GM21576 (cell line): ENCODE measurements around the gene SHPK.
A peak's percentile ranks its signal among the peaks of the same experiment; 100 is the strongest.

Experiments used
- ATAC-seq: cut with Tn5 transposase; IDR thresholded peaks from one replicate; pipeline ENCODE4 v1.9.1; 2021; ENCODE audit warnings: mild to moderate bottlenecking, moderate library complexity; ENCODE audit not compliant: unreplicated experiment

The SHPK gene

DNA sequence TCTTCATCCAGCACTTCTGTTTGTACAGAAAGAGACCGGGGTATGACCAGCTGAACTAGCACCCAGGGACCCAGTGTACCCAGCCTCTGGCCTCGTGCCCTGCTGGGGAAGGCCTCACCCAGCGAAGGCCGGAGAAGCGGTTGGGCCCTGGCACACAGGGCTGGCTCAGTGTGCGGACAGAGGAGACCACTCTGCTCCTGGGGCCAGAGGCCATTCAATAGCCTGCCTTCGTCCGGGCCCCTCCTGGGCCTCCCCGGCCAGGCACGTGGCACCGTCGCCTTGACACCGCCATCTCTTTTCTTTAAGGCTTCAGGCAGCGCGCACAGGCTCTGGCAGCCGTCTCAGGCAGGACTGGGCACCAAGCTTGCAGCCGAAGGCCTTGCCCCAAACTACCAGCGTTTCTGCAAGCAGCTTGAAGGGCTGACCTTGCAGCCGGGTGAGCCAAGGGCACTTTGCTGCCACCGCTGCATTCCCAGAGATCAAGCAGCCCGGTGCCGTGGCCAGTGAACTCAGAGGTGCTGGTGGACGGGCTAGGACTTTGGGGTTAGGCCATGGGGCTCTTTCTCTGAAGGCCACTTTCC is 24.4 kb upstream of the SHPK start:
- ATAC-seq: no peak

DNA sequence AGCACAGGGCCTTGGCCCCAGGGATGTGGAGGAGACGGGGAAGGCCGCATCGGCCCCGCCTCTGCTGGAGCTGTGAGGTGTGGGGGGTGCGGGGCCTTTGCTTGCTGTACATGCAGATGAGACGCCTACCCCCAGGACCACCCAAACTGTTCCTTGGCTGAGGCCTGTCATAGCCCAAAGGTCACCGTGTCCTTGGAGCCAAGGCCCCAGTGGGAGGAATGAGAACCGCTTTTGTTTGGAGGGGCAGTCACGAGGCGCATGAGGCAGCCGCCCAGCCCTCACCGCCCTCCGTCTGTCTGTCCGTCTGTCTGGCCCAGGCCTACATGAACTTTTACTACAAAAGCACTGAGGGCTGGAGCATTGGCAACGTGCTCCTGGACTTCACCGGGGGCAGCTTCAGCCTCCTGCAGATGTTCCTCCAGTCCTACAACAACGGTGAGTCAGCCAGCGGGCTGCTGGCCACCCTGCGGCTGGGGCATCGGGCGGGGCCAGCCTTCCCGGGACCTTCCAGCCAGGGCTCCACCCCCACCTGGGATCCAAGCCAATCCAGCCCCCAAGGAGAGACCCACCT is 23.6 kb upstream of the SHPK start:
- ATAC-seq: no peak

GRCh38 chr17:3658784-3659449 is 22.9 kb upstream of the SHPK start:
- no peak for ATAC-seq

GRCh38 chr17:3657874-3658783 is 22.1 kb upstream of the SHPK start:
- no peak for ATAC-seq

- ATAC-seq: no peak
These were observed 21.5 kb upstream of the SHPK start for GRCh38 chr17:3657588-3657869.

- no peak for ATAC-seq
These were observed 20.9 kb upstream of the SHPK start for GRCh38 chr17:3656755-3657587.

DNA sequence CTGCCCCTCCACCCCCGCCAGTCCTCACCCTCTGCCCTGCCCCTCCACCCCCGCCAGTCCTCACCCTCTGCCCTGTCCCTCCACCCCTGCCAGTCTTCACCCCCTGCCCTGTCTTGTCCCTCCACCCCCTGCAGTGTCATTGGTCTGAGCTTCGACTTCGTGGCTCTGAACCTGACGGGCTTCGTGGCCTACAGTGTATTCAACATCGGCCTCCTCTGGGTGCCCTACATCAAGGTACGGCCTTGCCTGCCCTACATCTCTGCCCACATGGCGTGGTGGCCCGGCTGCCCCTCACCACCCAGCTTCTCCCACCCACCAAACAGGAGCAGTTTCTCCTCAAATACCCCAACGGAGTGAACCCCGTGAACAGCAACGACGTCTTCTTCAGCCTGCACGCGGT is 20.3 kb upstream of the SHPK start:
- ATAC-seq: no peak

DNA sequence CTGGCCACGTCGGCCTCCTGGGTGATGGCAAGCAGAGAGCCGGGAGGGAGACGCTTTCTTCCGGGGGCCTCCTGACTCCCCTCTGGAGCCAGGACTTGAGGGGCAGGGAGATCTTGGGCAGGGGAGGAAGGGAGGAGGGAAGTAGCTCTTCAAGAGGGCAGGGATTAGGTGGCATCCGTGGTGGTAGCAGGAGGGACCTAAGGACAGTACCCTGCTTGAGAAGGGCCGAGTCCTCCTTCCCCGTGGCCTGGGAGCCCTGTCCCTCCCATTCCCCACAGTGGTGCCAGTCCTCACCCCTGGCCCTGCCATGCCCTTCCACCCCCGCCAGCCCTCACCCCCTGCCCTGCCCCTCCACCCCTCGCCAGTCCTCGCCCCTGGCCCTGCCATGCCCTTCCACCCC is 19.7 kb upstream of the SHPK start:
- ATAC-seq: no peak

DNA sequence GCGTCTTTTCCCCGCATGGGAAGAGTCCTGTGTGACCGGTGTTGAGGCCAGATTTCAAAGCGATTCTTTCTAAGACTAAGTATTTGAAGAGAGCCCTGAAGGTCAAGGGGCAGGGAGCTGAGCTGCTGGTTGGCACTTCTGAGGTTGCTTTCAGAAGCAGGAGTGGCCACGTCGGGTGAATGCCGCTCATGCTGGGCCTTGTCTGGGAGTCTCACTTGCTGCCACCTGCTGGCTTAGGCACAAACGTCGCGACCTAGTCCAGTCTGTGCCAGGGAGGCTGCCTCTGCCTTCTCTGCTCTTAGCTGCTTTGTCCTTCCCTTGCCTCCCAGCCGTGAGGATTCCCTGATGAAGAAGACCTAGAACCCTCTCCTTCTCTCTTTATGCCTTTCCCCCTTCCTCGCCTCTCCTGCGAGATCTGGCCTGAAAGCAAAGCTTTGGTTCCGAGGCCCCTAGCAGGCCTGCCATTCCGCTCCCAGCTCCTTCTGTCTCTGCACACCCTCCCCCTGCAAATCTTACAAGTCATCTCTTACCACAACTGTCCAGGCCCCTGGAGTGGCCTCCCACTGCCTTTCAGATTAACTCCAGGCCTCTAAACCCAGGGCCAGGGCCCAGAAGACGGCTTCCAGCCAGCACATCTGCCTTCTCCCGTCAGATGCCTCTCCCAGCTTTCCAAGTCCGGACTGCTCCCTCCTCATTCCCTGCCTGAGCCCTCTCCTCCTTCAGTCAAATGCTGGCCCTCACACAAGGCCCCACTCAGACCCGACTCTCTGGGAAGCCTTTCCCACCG is 11.9 kb upstream of the SHPK start:
- ATAC-seq: no peak

- no peak for ATAC-seq
These were observed 11.2 kb upstream of the SHPK start for GRCh38 chr17:3647251-3647650.

GRCh38 chr17:3645310-3645709 is 9.3 kb upstream of the SHPK start:
- no peak for ATAC-seq

DNA sequence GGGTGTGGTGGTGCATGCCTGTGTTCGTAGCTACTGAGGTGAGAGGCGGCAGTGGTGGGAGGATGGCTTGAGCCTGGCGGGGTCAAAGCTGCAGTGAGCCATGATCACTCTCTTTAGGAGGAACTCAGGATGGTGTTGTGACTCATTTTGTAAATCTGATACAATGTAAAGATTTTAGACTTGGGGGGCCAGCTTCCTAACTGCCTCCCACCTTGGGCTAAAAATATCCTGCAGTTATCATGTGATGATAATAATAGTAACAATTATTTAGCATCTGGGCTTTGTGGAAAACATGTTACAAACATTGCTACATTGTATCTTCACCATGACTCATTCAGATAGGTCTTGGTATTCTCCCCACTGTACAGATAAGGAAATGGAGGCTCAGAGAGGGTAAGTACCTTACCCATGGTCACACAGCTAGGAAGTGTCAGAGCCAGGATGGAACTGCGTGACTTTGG is 7.9 kb upstream of the SHPK start:
- no peak for ATAC-seq

DNA sequence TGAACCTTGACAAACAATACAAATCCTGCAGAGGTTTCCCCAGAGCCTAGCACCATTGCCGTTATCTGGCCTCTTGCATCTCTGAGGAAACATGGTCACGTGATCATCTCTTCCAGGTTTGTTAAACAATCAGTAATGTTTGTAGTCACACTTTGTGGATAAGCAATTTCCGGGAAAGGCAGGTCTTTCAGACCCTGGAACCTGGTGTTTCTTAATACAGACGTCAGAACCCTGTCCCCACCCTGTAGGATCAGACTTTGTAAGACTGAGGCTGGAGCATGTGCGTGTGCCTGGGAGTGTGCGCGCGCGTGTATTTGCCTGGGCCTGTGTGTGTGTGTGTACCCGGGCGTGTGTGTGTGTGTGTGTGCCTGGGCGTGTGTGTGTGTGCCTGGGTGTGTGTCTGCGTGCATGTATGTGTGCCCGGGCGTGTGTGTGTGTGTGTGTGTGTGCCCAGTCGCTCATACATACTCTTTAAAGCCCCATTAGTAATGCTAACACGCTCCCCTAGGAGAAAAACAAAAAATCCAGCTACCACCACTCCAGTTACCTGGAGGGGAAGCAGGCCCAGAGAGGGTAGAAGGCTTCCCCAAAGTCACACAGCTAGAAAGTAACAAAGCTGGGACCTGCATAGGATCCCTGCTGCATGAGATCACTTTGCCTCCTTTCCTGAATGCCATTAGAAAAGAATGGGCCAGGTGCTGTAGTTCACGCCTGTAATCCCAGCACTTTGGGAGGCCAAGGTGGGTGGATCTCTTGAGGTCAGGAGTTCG is 5.9 kb upstream of the SHPK start:
- ATAC-seq: no peak

- no peak for ATAC-seq
These were observed 5.0 kb upstream of the SHPK start for GRCh38 chr17:3641014-3641413.

DNA sequence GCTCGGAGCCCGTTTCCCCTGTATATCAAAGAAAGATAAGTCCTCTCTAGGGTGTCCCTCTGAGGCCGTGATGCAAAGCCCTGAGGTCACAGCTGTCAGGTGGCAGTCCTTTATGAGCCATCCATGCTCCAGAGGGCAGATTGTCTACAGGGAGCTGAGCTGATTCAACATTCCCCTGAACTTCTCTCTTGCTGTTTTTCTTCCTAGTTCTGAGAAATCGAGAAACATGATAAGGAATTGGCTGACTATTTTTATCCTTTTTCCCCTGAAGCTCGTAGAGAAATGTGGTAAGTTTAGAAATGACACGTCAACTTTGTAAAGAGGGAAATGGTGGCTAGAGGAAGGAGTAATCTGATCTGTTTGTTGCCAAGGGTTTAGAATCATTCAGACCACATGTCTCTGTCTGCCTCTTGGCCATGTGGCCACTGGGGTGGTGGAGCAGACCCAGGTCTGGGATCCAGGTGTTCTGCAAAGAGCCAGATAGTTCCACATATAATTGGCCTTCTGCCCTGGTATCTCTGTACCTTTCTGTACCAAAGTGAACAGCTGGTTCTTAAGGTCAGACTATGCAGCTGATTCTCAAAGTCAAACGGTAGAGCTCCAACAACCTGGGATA is 4.0 kb upstream of the SHPK start:
- ATAC-seq: no peak

GRCh38 chr17:3636908-3637373 is 891 bp upstream of the SHPK start:
- peak; percentile 16 for ATAC-seq

- ATAC-seq: peak; percentile 5
These were observed 436 bp downstream of the SHPK start for GRCh38 chr17:3635474-3636153.

DNA sequence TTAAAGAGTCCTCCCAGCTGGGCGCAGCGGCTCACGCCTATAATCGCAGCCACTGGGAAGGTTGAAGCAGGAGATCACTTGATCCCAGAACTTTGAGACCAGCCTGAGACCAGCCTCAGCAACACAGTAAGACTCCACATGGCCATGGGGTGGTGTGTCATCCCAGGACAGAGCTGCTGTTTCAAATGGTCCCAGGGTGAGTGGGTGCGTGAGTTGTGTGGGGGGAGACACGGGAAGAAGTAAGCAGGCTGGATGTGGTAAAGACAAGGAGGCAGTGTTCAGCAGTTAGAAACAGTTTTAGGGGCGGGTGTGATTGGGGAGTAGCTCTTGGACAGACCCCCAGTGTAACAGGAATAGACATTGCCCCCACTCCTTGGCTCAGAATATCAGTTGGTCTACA is 3.8 kb downstream of the SHPK start:
- no peak for ATAC-seq
